Parathyroid adenoma (tissue), 2 donors: ENCODE data around the gene CCDC3.

Source experiments
- H2AFZ ChIP-seq: fragments of 300-600 bp; sonication (generic); one replicate; pipeline ENCODE4 v1.7.0; 2017; ENCODE audit warnings: antibody characterized with exemption, mild to moderate bottlenecking
- H3K27ac ChIP-seq: fragments of 300-600 bp; sonication (generic); one replicate; pipeline ENCODE4 v1.7.0; 2017
- H3K27me3 ChIP-seq: fragments of 300-600 bp; sonication (generic); one replicate; pipeline ENCODE4 v1.7.0; 2017; ENCODE audit warnings: low read length; ENCODE audit not compliant: control insufficient read depth, insufficient read depth
- H3K36me3 ChIP-seq: fragments of 300-600 bp; sonication (generic); one replicate; pipeline ENCODE4 v1.7.0; 2017; ENCODE audit warnings: low read length; ENCODE audit not compliant: control insufficient read depth, insufficient read depth
- H3K4me1 ChIP-seq: fragments of 300-600 bp; sonication (generic); one replicate; pipeline ENCODE4 v1.7.0; 2017; ENCODE audit warnings: control low read depth
- H3K4me2 ChIP-seq: fragments of 300-600 bp; sonication (generic); one replicate; pipeline ENCODE4 v1.7.0; 2017; ENCODE audit warnings: low read length
- H3K4me3 ChIP-seq: fragments of 300-600 bp; sonication (generic); one replicate; pipeline ENCODE4 v1.7.0; 2017; ENCODE audit warnings: low read depth, low read length
- H3K79me2 ChIP-seq: fragments of 300-600 bp; sonication (generic); one replicate; pipeline ENCODE4 v1.7.0; 2017; ENCODE audit warnings: control low read depth
- H3K9ac ChIP-seq: fragments of 300-600 bp; sonication (generic); one replicate; pipeline ENCODE4 v1.7.0; 2017; ENCODE audit warnings: mild to moderate bottlenecking
- H3K9me3 ChIP-seq: fragments of 300-600 bp; sonication (generic); one replicate; pipeline ENCODE4 v1.7.0; 2017; ENCODE audit warnings: low read length; ENCODE audit not compliant: control insufficient read depth
- CTCF ChIP-seq: fragments of 300-600 bp; sonication (generic); IDR thresholded peaks from one replicate; pipeline ENCODE4 v1.7.0; 2017; ENCODE audit warnings: antibody characterized with exemption, mild to moderate bottlenecking
- donor health status: primary hyperparathyroidism.

Gene CCDC3

GRCh38 chr10:12946372-12946771 lies 55.1 kb downstream of the CCDC3 start:
- Histone ChIP-seq H3K27ac (no peak overlapping the region), H2AFZ (no peak overlapping the region), H3K9me3 (no peaks in the 10 kb centered on the region), H3K4me2 (no peak overlapping the region), H3K4me3 (no peak overlapping the region), H3K9ac (no peak overlapping the region), H3K36me3 (no peaks in the 10 kb centered on the region), H3K27me3 (no peaks in the 10 kb centered on the region), H3K4me1 (no peaks in the 10 kb centered on the region), H3K79me2 (no peaks in the 10 kb centered on the region)
- TF ChIP-seq CTCF = no peak

- no peak overlapping the region for H3K27ac ChIP-seq
- no peaks in the 10 kb centered on the region for H3K4me1 ChIP-seq
- H3K9me3 ChIP-seq = no peaks in the 10 kb centered on the region
- no peaks in the 10 kb centered on the region for H3K27me3 ChIP-seq
- no peak overlapping the region for H3K9ac ChIP-seq
- H3K79me2 ChIP-seq = no peaks in the 10 kb centered on the region
- H3K4me2 ChIP-seq = no peak overlapping the region
- no peak overlapping the region for H2AFZ ChIP-seq
- no peak overlapping the region for H3K4me3 ChIP-seq
- no peak for TF ChIP-seq CTCF
- no peaks in the 10 kb centered on the region for H3K36me3 ChIP-seq
Measured at GRCh38 chr10:12945690-12946359, 55.7 kb downstream of the CCDC3 start.

GRCh38 chr10:12944931-12945330 lies 56.6 kb downstream of the CCDC3 start:
- Histone ChIP-seq H3K27me3 (no peaks in the 10 kb centered on the region), H3K9me3 (no peaks in the 10 kb centered on the region), H3K4me3 (no peak overlapping the region), H2AFZ (no peak overlapping the region), H3K79me2 (no peaks in the 10 kb centered on the region), H3K4me2 (no peak overlapping the region), H3K36me3 (no peaks in the 10 kb centered on the region), H3K4me1 (no peaks in the 10 kb centered on the region), H3K9ac (no peak overlapping the region), H3K27ac (no peak overlapping the region)
- TF ChIP-seq CTCF = no peak

GRCh38 chr10:12943425-12943824 lies 58.1 kb downstream of the CCDC3 start:
- Histone ChIP-seq H3K4me3 (no peak overlapping the region), H3K27ac (no peak overlapping the region), H3K36me3 (no peaks in the 10 kb centered on the region), H3K9me3 (no peaks in the 10 kb centered on the region), H3K4me1 (no peaks in the 10 kb centered on the region), H3K79me2 (no peaks in the 10 kb centered on the region), H3K27me3 (no peaks in the 10 kb centered on the region), H2AFZ (no peak overlapping the region), H3K9ac (no peak overlapping the region), H3K4me2 (no peak overlapping the region)
- no peak for TF ChIP-seq CTCF

- Histone ChIP-seq H3K27me3 (no peaks in the 10 kb centered on the region), H3K36me3 (no peaks in the 10 kb centered on the region), H3K4me1 (no peaks in the 10 kb centered on the region), H3K79me2 (no peaks in the 10 kb centered on the region), H2AFZ (no peak overlapping the region), H3K9ac (no peak overlapping the region), H3K4me2 (no peak overlapping the region), H3K9me3 (no peaks in the 10 kb centered on the region), H3K27ac (no peak overlapping the region), H3K4me3 (no peak overlapping the region)
- TF ChIP-seq CTCF = no peak
Measured at GRCh38 chr10:12941966-12942365, 59.5 kb downstream of the CCDC3 start.
